GM19324 (cell line): ENCODE results near the gene IL1B.

Experiments used
- ATAC-seq: cut with Tn5 transposase; IDR thresholded peaks from one replicate; pipeline ENCODE4 v1.9.1; 2021; ENCODE audit warnings: mild to moderate bottlenecking, moderate library complexity; ENCODE audit not compliant: unreplicated experiment, low FRiP score

Gene IL1B

GRCh38 chr2:112811276-112811831 lies 25.2 kb downstream of the IL1B start:
- no peak for ATAC-seq

DNA sequence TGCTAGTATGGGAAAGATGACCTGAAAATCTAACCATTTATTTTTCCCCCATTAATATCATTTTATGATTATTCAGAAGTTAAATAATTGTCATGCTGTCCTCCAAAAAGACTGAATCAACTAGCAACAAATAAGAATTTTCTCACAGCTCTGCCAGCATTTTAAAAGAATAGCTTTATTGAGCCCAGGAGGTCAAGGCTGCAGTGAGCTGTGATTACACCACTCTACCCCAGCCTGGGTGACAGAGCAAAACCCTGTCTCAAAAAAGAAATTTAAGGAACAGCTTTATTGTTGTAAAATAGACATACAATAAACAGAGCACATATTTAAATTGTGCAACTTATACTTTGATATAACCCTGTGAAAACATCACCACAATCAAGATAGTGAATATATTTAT lies 27.5 kb downstream of the IL1B start:
- no peak for ATAC-seq

DNA sequence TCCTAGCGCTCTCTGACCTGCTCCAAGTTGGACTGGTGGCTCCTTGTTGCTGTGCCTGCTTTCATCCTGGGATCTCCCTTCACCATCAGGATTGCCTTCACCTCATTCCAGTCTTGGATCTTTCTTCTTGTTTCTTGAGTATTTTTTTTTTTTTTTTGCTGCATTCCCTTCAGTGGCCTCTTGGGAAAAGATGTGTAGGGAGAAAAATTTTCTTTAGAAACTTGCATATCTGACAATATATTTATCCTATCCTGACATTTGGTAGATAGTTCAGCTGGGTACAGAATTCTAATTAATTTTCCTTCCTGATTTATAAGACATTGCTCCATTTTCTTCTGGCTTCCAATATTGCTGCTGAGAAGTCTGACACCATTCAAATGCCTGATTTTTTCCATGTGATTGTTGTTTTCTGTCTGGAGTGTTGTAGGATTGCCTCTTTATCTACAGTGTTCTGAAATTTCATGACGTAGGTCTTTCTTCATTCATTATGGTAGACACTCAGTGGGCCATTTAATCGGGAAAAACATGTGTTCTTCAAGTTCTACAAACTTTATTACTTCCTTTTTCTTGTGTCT lies 29.3 kb downstream of the IL1B start:
- no peak for ATAC-seq

DNA sequence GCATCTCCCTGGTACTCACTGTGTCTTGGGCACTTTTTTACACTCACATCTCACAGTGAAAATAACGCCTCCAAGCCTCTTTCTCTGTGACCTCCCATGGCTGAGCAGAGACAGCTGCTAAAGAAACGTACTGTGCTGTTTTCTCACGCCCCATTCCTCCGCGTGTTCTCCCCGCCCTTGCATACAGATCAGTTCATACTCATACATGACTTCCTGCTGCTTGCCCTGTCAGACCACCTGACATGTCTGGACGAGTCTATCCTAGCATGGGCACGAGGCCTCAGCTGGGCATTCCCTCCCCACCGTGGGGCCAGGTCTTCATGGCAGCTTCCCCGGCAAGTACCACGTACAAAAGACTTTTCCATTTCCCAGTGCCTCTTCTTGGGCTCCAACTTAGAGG lies 31.0 kb downstream of the IL1B start:
- peak; percentile 79 for ATAC-seq

DNA sequence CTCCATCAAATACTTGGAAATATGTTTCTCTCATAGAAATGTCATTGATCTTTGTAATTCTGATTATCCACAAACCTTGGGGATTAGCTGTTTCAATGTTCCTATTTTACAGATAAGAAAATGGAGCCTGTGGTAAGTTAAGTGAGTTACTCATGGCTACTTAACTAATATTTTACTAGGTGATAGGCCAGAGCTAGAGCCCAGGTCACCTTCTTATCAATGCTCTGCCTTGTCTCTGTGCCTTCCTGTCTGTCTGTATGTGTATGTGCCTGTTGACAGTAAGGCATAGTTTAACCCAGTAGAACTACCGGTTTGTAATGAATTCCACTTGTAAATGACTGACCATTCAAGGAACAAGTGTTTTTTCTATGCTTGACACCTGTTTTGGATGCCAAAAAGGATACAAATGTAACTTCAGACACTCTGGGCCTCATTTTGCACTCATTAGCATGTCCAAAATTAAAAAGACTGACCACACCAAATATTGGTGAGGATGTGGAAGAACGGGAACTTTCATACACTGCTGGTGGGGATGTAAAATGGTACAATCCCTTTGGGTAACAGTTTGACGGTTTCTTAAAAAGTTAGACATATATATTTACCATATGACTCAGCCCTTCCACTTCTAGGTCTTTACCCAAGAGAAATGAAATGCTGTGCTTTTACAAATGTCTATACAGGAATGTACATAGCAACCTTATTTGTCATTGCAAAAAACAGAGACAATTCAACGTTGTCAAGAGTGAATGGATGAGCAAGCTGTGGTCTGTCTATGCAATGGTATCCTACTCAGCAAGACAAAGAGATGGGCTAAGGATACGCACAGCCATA lies 32.7 kb downstream of the IL1B start:
- ATAC-seq = no peak

- no peak for ATAC-seq
Observed at GRCh38 chr2:112800881-112801583, 35.5 kb downstream of the IL1B start.

DNA sequence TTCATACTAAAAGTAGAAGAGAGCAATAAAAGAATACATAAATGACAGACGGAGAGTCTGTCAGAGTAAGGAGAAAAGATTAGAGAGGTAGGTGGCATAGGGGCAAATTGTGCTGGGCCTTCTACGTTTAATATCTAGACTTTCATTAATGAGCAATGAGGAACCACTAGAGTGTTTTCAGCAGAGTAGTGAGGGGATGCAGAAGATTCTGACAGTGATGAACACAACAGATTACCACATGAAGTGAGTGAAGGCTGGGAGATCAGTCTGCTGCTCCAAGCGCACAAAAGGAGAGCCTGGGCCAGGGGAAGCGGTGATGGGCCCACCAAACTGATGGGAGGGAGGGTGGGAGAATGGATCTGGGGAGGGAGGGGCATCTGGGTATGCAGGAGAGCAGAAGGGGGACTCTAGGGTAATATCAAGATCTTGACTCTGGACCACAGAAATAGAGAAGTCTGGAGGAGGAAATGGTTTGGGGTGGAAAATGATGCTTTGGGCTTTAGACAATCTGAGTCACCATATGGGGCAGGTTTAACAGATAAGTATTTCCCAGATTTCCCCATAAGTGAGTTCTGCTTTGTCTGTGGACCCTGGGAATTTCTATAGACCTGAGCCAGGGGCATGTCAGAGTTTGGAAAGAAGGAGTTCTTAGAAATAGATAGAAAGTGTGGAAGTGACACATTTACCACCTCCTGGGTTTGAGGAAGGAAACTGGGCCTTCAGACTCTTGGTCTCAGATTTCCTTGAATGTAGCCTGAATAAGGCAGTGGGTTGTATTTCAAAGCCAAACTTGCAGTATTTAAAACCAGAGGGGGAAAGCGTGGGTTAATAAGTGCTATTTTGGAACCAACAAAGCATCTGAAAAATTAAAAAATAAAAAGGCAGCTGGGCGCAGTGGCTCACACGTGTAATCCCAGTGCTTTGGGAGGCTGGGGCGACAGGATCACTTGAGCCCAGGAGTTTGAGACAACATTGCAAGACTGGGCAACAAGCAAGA lies 37.3 kb downstream of the IL1B start:
- no peak for ATAC-seq

GRCh38 chr2:112796486-112796885 lies 40.1 kb downstream of the IL1B start:
- no peak for ATAC-seq

- ATAC-seq = no peak
Observed at GRCh38 chr2:112795774-112796173, 40.8 kb downstream of the IL1B start.

GRCh38 chr2:112794841-112795240 lies 41.7 kb downstream of the IL1B start:
- ATAC-seq = no peak

DNA sequence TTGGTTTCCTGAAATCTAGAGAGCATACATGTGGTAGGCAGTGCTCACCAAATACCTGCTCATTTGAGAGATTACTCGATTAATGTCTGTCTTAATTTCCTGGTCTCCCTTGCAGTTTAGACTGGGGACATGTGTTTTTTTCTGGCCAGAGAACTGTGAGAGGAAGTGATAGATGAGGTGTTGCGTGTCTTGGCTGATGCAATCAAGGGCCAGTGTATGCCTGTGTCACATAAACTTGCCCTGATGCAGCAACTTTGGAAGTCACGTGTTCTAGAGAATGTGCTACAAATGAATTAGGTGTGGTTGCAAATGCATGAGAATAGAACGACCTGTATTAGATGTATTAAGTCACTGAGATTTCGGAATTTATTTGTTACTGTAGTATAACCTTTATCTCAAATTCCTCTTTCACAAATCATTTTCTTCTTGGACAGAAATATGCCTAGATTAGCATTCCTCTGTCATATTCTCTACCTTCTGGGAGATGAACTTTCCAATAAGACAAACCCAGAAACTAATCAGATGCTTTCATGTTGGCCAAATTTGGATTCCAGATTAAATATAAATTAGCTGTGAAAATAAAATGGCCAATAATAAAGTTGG lies 42.3 kb downstream of the IL1B start:
- ATAC-seq = no peak

GRCh38 chr2:112793449-112793978 lies 43.1 kb downstream of the IL1B start:
- no peak for ATAC-seq

DNA sequence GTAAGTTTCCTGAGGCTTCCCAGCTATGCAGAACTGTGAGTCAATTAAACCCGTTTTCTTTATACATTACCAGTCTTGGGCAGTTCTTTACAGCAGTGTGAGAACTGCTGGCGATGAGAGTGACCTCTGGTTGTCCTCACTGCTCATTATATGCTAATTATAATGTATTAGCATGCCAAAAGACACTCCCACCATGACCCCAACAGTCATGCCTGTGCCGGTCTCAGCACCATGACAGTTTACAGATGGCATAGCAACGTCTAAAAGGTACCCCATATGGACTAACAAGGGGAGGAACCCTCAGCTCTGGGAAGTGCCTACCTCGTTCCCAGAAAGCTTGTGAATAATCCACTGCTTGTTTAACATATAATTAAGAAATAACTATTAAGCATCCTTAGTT lies 44.2 kb downstream of the IL1B start:
- no peak for ATAC-seq

- ATAC-seq = no peak
Observed at GRCh38 chr2:112791693-112792230, 44.8 kb downstream of the IL1B start.

DNA sequence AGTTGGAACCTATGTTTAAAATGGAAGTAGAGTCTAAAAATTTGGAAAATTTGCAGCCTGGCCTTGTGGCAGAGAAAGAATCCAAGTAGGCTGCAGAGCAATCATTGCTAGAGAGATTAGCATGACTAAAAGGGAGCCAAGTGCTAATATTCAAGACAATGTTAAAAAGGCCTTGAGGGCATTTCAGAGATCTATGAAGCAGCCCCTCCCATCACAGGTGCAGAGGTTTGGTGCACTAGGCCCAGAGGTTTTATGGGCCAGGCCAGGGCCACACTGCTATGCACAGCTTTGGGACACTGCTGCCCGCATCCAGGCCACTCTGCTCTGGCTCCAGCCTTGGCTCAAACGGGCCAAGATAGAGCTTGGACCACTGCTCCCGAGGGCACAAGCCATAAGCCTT lies 45.6 kb downstream of the IL1B start:
- ATAC-seq = no peak

- ATAC-seq = no peak
Observed at GRCh38 chr2:112790305-112790704, 46.3 kb downstream of the IL1B start.

- no peak for ATAC-seq
Observed at GRCh38 chr2:112789186-112789585, 47.4 kb downstream of the IL1B start.

DNA sequence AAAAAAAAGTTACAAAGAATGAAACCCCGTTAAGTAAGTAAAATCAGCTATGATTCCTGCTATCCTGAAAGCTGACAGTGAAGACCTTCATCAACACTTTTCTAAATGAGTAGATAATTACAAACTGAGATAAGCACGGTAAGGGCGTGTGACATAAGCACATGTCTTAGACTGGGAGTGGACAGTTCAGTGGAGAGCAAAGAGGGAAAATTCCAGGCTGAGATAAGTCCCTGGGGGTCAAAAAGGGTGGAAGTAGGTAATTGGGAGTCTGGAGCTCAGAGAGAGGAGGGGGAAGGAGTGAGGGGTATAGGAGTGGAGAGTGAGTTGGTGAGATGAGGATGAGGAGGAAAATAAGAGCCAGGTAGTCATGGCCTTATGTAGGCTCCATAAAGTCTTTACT lies 47.9 kb downstream of the IL1B start:
- ATAC-seq = no peak

GRCh38 chr2:112787729-112788393 lies 48.7 kb downstream of the IL1B start:
- no peak for ATAC-seq
